K562 (cell line): Measurements from ENCODE around the gene NFIC. TPM values are rescaled to one million over a fixed set of nuclear protein-coding genes. Genes with fewer than 3 reads are reported as not detected.
A peak's percentile ranks its signal among the peaks of the same experiment; 100 is the strongest.

Experiments used
- CCNT2 ChIP-seq: IDR thresholded peaks from 2 replicates; pipeline ENCODE4 v1.6.1; 2011; ENCODE audit warnings: borderline replicate concordance, low read depth, mild to moderate bottlenecking, moderate library complexity, mixed read lengths, low read length; ENCODE audit not compliant: insufficient read length; ENCODE audit errors: extremely low read depth
- CREB1 ChIP-seq, 2 experiments: sonication (generic) in 1 of 2; formaldehyde crosslinking in 1 of 2; IDR thresholded peaks; 2 replicates each; pipeline versions ENCODE4 v1.6.1 to v1.8.0; 2012 to 2022; ENCODE audit warnings: inconsistent platforms in 1 of 2, mild to moderate bottlenecking in 1 of 2, missing genetic modification reagents in 1 of 2, moderate library complexity in 1 of 2
- CREM ChIP-seq: IDR thresholded peaks from 2 replicates; pipeline ENCODE4 v1.6.1; 2014; ENCODE audit warnings: antibody characterized with exemption, low read depth
- CTBP1 ChIP-seq: fragments of 450-650 bp; IDR thresholded peaks from 2 replicates; pipeline ENCODE4 v1.6.1; 2016; ENCODE audit warnings: borderline replicate concordance
- GATA2 ChIP-seq: sonication (generic); formaldehyde crosslinking; IDR thresholded peaks from 2 replicates; pipeline ENCODE4 v1.4.0; 2020; ENCODE audit warnings: mild to moderate bottlenecking, missing genetic modification reagents
- HDAC1 ChIP-seq, 2 experiments: fragments of 450-650 bp; IDR thresholded peaks; 2 replicates each; pipeline ENCODE4 v1.6.1; 2016 to 2017; ENCODE audit warnings: inconsistent platforms in 1 of 2, mild to moderate bottlenecking in 1 of 2, moderate library complexity in 1 of 2
- ILF3 ChIP-seq: fragments of 450-650 bp; IDR thresholded peaks from 2 replicates; pipeline ENCODE4 v1.6.1; 2018; ENCODE audit warnings: antibody characterized with exemption, mild to moderate bottlenecking, moderate library complexity, borderline replicate concordance
- RUNX1 ChIP-seq: sonication (generic); IDR thresholded peaks from 2 replicates; pipeline ENCODE4 v1.6.1; 2016; ENCODE audit warnings: antibody characterized with exemption, low read depth
- SMARCC2 ChIP-seq: fragments of 450-650 bp; IDR thresholded peaks from 2 replicates; pipeline ENCODE4 v1.6.1; 2017; ENCODE audit warnings: antibody characterized with exemption, moderate library complexity, mild to moderate bottlenecking, low read depth
- SOX6 ChIP-seq: fragments of 450-650 bp; IDR thresholded peaks from 2 replicates; pipeline ENCODE4 v1.6.1; 2014; ENCODE audit warnings: mild to moderate bottlenecking
- TBL1XR1 ChIP-seq, 2 experiments: IDR thresholded peaks; 2 replicates each; pipeline ENCODE4 v1.6.1; 2012; ENCODE audit warnings: improper control_type of control experiment in 2 of 2, low read length in 2 of 2, mild to moderate bottlenecking in 1 of 2
- TGIF2 ChIP-seq: sonication (generic); formaldehyde crosslinking; IDR thresholded peaks from 2 replicates; pipeline ENCODE4 v1.8.1; 2022; ENCODE audit warnings: mild to moderate bottlenecking, missing genetic modification reagents, moderate library complexity
- ZBTB17 ChIP-seq: fragments of 450-650 bp; formaldehyde crosslinking; IDR thresholded peaks from 2 replicates; pipeline ENCODE4 v1.4.0; 2020; ENCODE audit warnings: mild to moderate bottlenecking
- ZKSCAN8 ChIP-seq: fragments of 200-800 bp; sonication (Bioruptor generic); IDR thresholded peaks from 2 replicates; pipeline ENCODE4 v1.6.1; 2016; ENCODE audit warnings: missing genetic modification characterization, missing compliant biosample characterization
- polyA plus RNA-seq, 8 experiments: library from polyadenylated mRNA; depleted of rRNA in 4 of 8; stranded (reverse) in 5 of 8; unstranded in 3 of 8; fragments of >200 nt; fragmentation: Nextera tagmentation in 2 of 8; fragmentation: Illumina TruSeq in 1 of 8; extraction: Ambion mirVana in 2 of 8; extraction: Trizol in 1 of 8; gene quantifications; 2 replicates each; pipeline versions ENCODE4 v1.2.1 to v1.2.3, GENCODE V29; 2011 to 2014; ENCODE audit warnings: inconsistent platforms in 1 of 8, missing spikeins in 1 of 8
- total RNA-seq, 7 experiments: library from RNA; depleted of rRNA in 6 of 7; stranded (reverse); fragments of >200 nt in 6 of 7; fragmentation: Illumina TruSeq in 2 of 7; extraction: Trizol in 2 of 7; gene quantifications; 2 replicates each; pipeline versions ENCODE4 v1.2.1 to v1.2.3, GENCODE V29; 2011 to 2021; ENCODE audit warnings: low replicate concordance in 1 of 7
- TF ChIP-seq, protein P1 (sequence below): sonication (generic); formaldehyde crosslinking; IDR thresholded peaks from 2 replicates; pipeline ENCODE4 v1.8.0; 2022; ENCODE audit warnings: missing genetic modification reagents, mild to moderate bottlenecking, moderate library complexity, borderline replicate concordance
- TF ChIP-seq, protein P2 (sequence below): fragments of 450-650 bp; formaldehyde crosslinking; IDR thresholded peaks from 2 replicates; pipeline ENCODE4 v1.4.0; 2022; ENCODE audit warnings: missing genetic modification characterization
- TF ChIP-seq, protein P3 (sequence below), 2 experiments: fragments of 150-350 bp in 1 of 2; IDR thresholded peaks; 2 replicates each; pipeline ENCODE4 v1.6.1; 2012 to 2016; ENCODE audit warnings: low read depth in 2 of 2, low read length in 2 of 2, mild to moderate bottlenecking in 1 of 2, moderate library complexity in 1 of 2

Gene NFIC
- total and polyA plus RNA-seq, 9 of the 15 experiments (the other 6 are each of a cell fraction or from before 2014, with no cell fraction given), result 0.71 to 62.1 (median 6.9) TPM

- TF ChIP-seq, protein P1, sequence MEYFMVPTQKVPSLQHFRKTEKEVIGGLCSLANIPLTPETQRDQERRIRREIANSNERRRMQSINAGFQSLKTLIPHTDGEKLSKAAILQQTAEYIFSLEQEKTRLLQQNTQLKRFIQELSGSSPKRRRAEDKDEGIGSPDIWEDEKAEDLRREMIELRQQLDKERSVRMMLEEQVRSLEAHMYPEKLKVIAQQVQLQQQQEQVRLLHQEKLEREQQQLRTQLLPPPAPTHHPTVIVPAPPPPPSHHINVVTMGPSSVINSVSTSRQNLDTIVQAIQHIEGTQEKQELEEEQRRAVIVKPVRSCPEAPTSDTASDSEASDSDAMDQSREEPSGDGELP (CRISPR knock-in tag), result peak; percentile 79; the same call in 1 of the 2 replicates
- TF ChIP-seq HDAC1 (IDR thresholded peaks at IDR 0.05) (peak in 1 of 2 experiments; percentile 98; a peak in 2 of 4 replicates), GATA2 (CRISPR knock-in tag) (peak; percentile 91), SOX6 (no peak), ZKSCAN8 (no peak), CREB1 (IDR thresholded peaks at IDR 0.05) (peak; percentile 95), CREB1 (CRISPR knock-in tag; IDR thresholded peaks at IDR 0.05) (peak; percentile 95), ZBTB17 (CRISPR knock-in tag) (0 out of 2 replicates have a peak, but pooled peaks have one; percentile 43), CCNT2 (peak; percentile 81), TBL1XR1 (IDR thresholded peaks at IDR 0.05; ENCODE audit: low read length in 2 of 2) (no peak), CREM (peak; percentile 98), RUNX1 (no peak), TGIF2 (CRISPR knock-in tag) (no peak), ILF3 (no peak), CTBP1 (peak; percentile 79), SMARCC2 (peak; percentile 19; the same call in 1 of the 2 replicates)
- TF ChIP-seq, protein P2, sequence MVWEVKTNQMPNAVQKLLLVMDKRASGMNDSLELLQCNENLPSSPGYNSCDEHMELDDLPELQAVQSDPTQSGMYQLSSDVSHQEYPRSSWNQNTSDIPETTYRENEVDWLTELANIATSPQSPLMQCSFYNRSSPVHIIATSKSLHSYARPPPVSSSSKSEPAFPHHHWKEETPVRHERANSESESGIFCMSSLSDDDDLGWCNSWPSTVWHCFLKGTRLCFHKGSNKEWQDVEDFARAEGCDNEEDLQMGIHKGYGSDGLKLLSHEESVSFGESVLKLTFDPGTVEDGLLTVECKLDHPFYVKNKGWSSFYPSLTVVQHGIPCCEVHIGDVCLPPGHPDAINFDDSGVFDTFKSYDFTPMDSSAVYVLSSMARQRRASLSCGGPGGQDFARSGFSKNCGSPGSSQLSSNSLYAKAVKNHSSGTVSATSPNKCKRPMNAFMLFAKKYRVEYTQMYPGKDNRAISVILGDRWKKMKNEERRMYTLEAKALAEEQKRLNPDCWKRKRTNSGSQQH, result no peak
- TF ChIP-seq, protein P3, sequence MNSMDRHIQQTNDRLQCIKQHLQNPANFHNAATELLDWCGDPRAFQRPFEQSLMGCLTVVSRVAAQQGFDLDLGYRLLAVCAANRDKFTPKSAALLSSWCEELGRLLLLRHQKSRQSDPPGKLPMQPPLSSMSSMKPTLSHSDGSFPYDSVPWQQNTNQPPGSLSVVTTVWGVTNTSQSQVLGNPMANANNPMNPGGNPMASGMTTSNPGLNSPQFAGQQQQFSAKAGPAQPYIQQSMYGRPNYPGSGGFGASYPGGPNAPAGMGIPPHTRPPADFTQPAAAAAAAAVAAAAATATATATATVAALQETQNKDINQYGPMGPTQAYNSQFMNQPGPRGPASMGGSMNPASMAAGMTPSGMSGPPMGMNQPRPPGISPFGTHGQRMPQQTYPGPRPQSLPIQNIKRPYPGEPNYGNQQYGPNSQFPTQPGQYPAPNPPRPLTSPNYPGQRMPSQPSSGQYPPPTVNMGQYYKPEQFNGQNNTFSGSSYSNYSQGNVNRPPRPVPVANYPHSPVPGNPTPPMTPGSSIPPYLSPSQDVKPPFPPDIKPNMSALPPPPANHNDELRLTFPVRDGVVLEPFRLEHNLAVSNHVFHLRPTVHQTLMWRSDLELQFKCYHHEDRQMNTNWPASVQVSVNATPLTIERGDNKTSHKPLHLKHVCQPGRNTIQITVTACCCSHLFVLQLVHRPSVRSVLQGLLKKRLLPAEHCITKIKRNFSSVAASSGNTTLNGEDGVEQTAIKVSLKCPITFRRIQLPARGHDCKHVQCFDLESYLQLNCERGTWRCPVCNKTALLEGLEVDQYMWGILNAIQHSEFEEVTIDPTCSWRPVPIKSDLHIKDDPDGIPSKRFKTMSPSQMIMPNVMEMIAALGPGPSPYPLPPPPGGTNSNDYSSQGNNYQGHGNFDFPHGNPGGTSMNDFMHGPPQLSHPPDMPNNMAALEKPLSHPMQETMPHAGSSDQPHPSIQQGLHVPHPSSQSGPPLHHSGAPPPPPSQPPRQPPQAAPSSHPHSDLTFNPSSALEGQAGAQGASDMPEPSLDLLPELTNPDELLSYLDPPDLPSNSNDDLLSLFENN (IDR thresholded peaks at IDR 0.05; ENCODE audit: low read depth in 2 of 2, low read length in 2 of 2), result no peak
These were observed 139.4 kb downstream of the NFIC start, which contains the start of gene FZR1 (continued) for GRCh38 chr19:3505598-3506383.
